HEK293T (cell line): Measurements from ENCODE around the gene ST6GALNAC4.

Experiments used
- BHLHE40 ChIP-seq: fragments of 450-650 bp; IDR thresholded peaks from 2 replicates; pipeline ENCODE4 v1.6.1; 2016; ENCODE audit warnings: mild to moderate bottlenecking, moderate library complexity, borderline replicate concordance
- ELF4 ChIP-seq: fragments of 450-650 bp; IDR thresholded peaks from 2 replicates; pipeline ENCODE4 v1.6.1; 2017; ENCODE audit warnings: antibody characterized with exemption
- FOXA1 ChIP-seq: fragments of 450-650 bp; IDR thresholded peaks from 2 replicates; pipeline ENCODE4 v1.6.1; 2016; ENCODE audit warnings: mild to moderate bottlenecking
- FOXM1 ChIP-seq: fragments of 450-650 bp; IDR thresholded peaks from 2 replicates; pipeline ENCODE4 v1.6.1; 2017; ENCODE audit warnings: mild to moderate bottlenecking, borderline replicate concordance
- LEF1 ChIP-seq: fragments of 450-650 bp; IDR thresholded peaks from 2 replicates; pipeline ENCODE4 v1.6.1; 2017; ENCODE audit warnings: mild to moderate bottlenecking, borderline replicate concordance
- PKNOX1 ChIP-seq: fragments of 450-650 bp; IDR thresholded peaks from 2 replicates; pipeline ENCODE4 v1.6.1; 2016
- SP1 ChIP-seq: fragments of 450-650 bp; IDR thresholded peaks from 2 replicates; pipeline ENCODE4 v1.6.1; 2017
- SUZ12 ChIP-seq: fragments of 450-650 bp; IDR thresholded peaks from 2 replicates; pipeline ENCODE4 v1.6.1; 2016; ENCODE audit warnings: mild to moderate bottlenecking
- ZNF384 ChIP-seq: fragments of 450-650 bp; IDR thresholded peaks from 2 replicates; pipeline ENCODE4 v1.6.1; 2016

DNA sequence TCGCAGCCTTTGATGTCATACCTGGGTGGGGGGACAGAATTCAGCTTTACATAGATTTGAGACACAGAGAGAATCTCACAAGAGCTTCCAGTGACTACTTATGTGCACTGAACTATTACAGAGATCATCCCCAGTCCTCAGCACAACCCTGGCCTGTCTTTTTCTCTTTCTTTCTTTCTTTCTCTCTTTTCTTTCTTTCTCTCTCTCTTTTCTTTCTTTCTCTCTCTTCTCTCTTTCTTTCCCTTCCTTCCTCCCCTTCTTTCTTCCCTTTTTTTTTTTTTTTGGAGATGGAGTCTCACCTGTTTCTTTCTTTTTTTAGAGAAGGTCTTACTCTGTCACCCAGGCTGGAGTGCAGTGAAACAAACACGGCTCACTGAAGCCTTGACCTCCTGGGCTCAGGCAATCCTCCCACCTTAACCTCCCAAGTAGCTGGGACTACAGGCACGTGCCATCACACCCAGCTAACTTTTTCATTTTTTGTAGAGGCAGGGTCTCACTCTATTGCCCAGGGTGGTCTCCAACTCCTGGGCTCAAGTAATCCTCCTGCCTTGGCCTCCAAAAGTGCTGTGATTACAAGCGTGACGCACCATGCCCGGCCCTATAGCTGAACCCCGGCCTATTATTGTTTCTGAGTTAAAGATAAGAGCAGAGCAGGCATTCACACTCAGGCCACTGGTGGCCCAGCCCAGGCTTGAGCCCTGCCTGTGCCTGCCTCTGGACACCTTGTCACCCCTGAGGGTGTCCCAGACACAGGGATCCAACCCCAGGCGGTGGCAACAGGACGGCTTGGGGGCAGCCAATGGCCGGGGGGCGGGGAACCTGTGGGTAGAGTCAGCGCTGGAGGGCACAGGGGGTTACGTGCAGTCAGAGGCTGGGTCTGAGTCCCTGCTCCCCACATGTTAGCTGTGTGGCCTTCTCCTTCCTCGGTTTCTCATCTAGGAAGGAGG, 9.4 kb upstream of the ST6GALNAC4 start:
- TF ChIP-seq FOXM1 (no peak), SUZ12 (no peak), ZNF384 (no peak), ELF4 (no peak), FOXA1 (no peak), BHLHE40 (no peak), PKNOX1 (no peak), LEF1 (no peak), SP1 (no peak)
